PFSK-1 (cell line): ENCODE data around the gene LRRC4C.

ENCODE experiments used
- POLR2AphosphoS5 ChIP-seq: IDR thresholded peaks from 2 replicates; pipeline ENCODE4 v1.6.1; 2012; ENCODE audit warnings: low read depth, mild to moderate bottlenecking, control low read depth, low read length, moderate library complexity
- TAF1 ChIP-seq: IDR thresholded peaks from 2 replicates; pipeline ENCODE4 v1.6.1; 2012; ENCODE audit warnings: low read length, control low read depth, borderline replicate concordance; ENCODE audit not compliant: insufficient read depth

DNA sequence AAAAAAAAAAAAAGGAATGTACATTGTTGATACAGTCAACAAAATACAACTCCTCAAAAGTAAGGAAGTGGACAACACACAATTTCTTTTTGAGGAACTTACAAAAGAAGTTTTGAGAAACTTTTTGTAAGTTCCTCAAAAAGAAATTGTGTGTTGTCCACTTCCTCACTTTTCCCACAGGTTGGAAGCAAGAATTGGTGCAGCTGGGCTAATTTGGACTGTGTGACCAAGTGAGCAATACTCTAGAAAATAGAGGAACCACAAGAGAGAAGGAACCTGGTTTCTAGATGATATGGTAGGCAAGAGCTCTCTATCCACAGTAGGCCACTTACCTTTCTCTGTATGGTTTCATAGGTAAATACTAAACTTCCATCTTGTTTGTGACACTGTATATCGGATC is 1053.8 kb downstream of the LRRC4C start:
- no peak for TF ChIP-seq POLR2AphosphoS5
- TF ChIP-seq TAF1, result no peak
